Esophagus squamous epithelium (tissue), 4 donors: ENCODE measurements around the gene CORIN.

Experiments
- CTCF ChIP-seq, 6 experiments: fragments of 450-650 bp in 4 of 6; fragments of 200-600 bp in 2 of 6; sonication (generic) in 2 of 6; IDR thresholded peaks; one replicate each; pipeline ENCODE4 v1.5.1; 2016 to 2019; ENCODE audit warnings: antibody characterized with exemption in 6 of 6, mild to moderate bottlenecking in 4 of 6, moderate library complexity in 4 of 6
- POLR2A ChIP-seq, 4 donors: fragments of 450-650 bp; IDR thresholded peaks; one replicate each; pipeline ENCODE4 v1.6.1; 2017; ENCODE audit warnings: antibody characterized with exemption in 4 of 4, mild to moderate bottlenecking in 4 of 4, moderate library complexity in 3 of 4

- TF ChIP-seq CTCF (IDR thresholded peaks at IDR 0.05) (no peak), POLR2A (IDR thresholded peaks at IDR 0.05) (no peak)
Measured at GRCh38 chr4:47690611-47691010, 147.3 kb downstream of the CORIN start.
